Endothelial cell of umbilical vein (primary cell): ENCODE measurements around the gene NXPH4. TPM values are rescaled to one million over a fixed set of nuclear protein-coding genes. Genes with fewer than 3 reads are reported as not detected.

Source experiments
- BruUV-seq: library from RNA; stranded (reverse); fragments of 400-500 nt; replicated peaks from 2 replicates; lab custom pipeline; 2021; lab: Mats Ljungman, UMichigan
- CTCF ChIA-PET: fragments of 300-600, 350-600 bp; sonication (Branson Sonifier 250); formaldehyde crosslinking; loops from one replicate; lab custom pipeline; 2021; ENCODE audit warnings: antibody characterized with exemption, inconsistent platforms; lab: Charles Lee
- POLR2A ChIA-PET: fragments of 300-600, 350-600 bp; sonication (Branson Sonifier 250); formaldehyde crosslinking; loops from one replicate; lab custom pipeline; 2021; ENCODE audit warnings: antibody characterized with exemption, inconsistent platforms; lab: Charles Lee
- DNase-seq: peaks from one replicate; pipeline ENCODE4 v3.0.0-alpha.2; 2011; ENCODE audit warnings: low read depth, low spot score
- FAIRE-seq: peaks from 2 replicates; lab custom pipeline; 2011; peaks lifted over from hg19 to GRCh38; lab: Jason Lieb, UNC
- H2AFZ ChIP-seq: 2 replicates; pipeline ENCODE4 v1.6.0; 2012; ENCODE audit warnings: low read depth, low read length, control low read depth, inconsistent platforms
- H3K27ac ChIP-seq: 2 replicates; pipeline ENCODE4 v1.5.1; 2011; ENCODE audit warnings: low read depth, mild to moderate bottlenecking, control low read depth, low read length, moderate library complexity; ENCODE audit not compliant: insufficient read depth
- H3K27me3 ChIP-seq, 2 experiments: 2 replicates each; pipeline versions ENCODE4 v1.6.0 to v1.6.1; 2011; ENCODE audit warnings: low read length in 2 of 2, mixed read lengths in 1 of 2; ENCODE audit not compliant: control insufficient read depth in 2 of 2, insufficient read depth in 2 of 2
- H3K36me3 ChIP-seq, 2 experiments: 2 replicates in 1 of 2; 3 replicates in 1 of 2; pipeline ENCODE4 v1.5.1; 2011; ENCODE audit warnings: low read length in 2 of 2, mild to moderate bottlenecking in 1 of 2, moderate library complexity in 1 of 2; ENCODE audit not compliant: control insufficient read depth in 2 of 2, insufficient read depth in 2 of 2; ENCODE audit errors: extremely low read depth in 1 of 2
- H3K4me1 ChIP-seq: 3 replicates; pipeline ENCODE4 v1.5.1; 2011; ENCODE audit warnings: mild to moderate bottlenecking, low read length; ENCODE audit not compliant: control insufficient read depth, insufficient read depth; ENCODE audit errors: extremely low read depth
- H3K4me2 ChIP-seq: 2 replicates; pipeline ENCODE4 v1.6.1; 2011; ENCODE audit warnings: low read length, control low read depth, mixed read lengths; ENCODE audit not compliant: insufficient read depth
- H3K4me3 ChIP-seq, 3 experiments: fragments of 200-600 bp in 1 of 3; sonication (generic), shearing (Covaris generic) in 1 of 3; replicated peaks in 1 of 3; 2 replicates each; pipeline ENCODE4 v1.5.1; 2011 to 2016; ENCODE audit warnings: control low read depth in 3 of 3, low read length in 3 of 3, mild to moderate bottlenecking in 2 of 3, inconsistent platforms in 1 of 3, low read depth in 1 of 3, moderate library complexity in 1 of 3; ENCODE audit not compliant: insufficient read depth in 1 of 3
- H3K79me2 ChIP-seq: 2 replicates; pipeline ENCODE4 v1.6.0; 2012; ENCODE audit warnings: low read length, inconsistent platforms; ENCODE audit not compliant: control insufficient read depth, insufficient read depth
- H3K9ac ChIP-seq: replicated peaks from 2 replicates; pipeline ENCODE3; 2011; ENCODE audit warnings: low read length, control low read depth; ENCODE audit not compliant: insufficient read depth; ENCODE audit errors: extremely low read depth
- H3K9me1 ChIP-seq: replicated peaks from 3 replicates; pipeline ENCODE4 v1.6.0; 2011; ENCODE audit warnings: mild to moderate bottlenecking, low read length; ENCODE audit not compliant: control insufficient read depth, insufficient read depth; ENCODE audit errors: extremely low read depth
- H3K9me3 ChIP-seq: replicated peaks from 2 replicates; pipeline ENCODE4 v1.5.1; 2012; ENCODE audit warnings: low read length, inconsistent platforms; ENCODE audit not compliant: control insufficient read depth, insufficient read depth
- H4K20me1 ChIP-seq: replicated peaks from 2 replicates; pipeline ENCODE3; 2011; ENCODE audit warnings: mild to moderate bottlenecking, low read length; ENCODE audit not compliant: control insufficient read depth, insufficient read depth; ENCODE audit errors: extremely low read depth
- CTCF ChIP-seq, 2 donors: IDR thresholded peaks; 1 replicate in 1 of 2; 2 replicates in 1 of 2; pipeline ENCODE4 v1.5.1; 2011; ENCODE audit warnings: low read length in 2 of 2, mild to moderate bottlenecking in 2 of 2, moderate library complexity in 2 of 2, control low read depth in 1 of 2, inconsistent platforms in 1 of 2, low read depth in 1 of 2; ENCODE audit not compliant: insufficient read depth in 1 of 2; ENCODE audit errors: extremely low read depth in 1 of 2
- EZH2 ChIP-seq: IDR thresholded peaks from 2 replicates; pipeline ENCODE4 v1.6.1; 2012; ENCODE audit warnings: borderline replicate concordance, low read depth, mild to moderate bottlenecking, moderate library complexity, low read length, inconsistent platforms; ENCODE audit not compliant: severe bottlenecking
- FOS ChIP-seq: IDR thresholded peaks from 2 replicates; pipeline ENCODE4 v1.6.1; 2011; ENCODE audit warnings: mild to moderate bottlenecking, low read length, moderate library complexity, borderline replicate concordance; ENCODE audit not compliant: insufficient read depth
- GATA2 ChIP-seq: IDR thresholded peaks from 2 replicates; pipeline ENCODE4 v1.7.0; 2011; ENCODE audit warnings: low read depth, mild to moderate bottlenecking, moderate library complexity, mixed read lengths, low read length; ENCODE audit not compliant: insufficient read length, insufficient read depth
- JUN ChIP-seq: IDR thresholded peaks from 2 replicates; pipeline ENCODE4 v1.6.1; 2011; ENCODE audit warnings: borderline replicate concordance, low read depth; ENCODE audit not compliant: insufficient read length, insufficient read depth
- MAX ChIP-seq: IDR thresholded peaks from 2 replicates; pipeline ENCODE4 v1.6.1; 2011; ENCODE audit not compliant: insufficient read depth, insufficient read length
- MYC ChIP-seq: IDR thresholded peaks from one replicate; pipeline ENCODE4 v1.6.1; 2011; ENCODE audit warnings: mild to moderate bottlenecking, low read depth, low read length
- POLR2A ChIP-seq: IDR thresholded peaks from 2 replicates; pipeline ENCODE4 v1.6.1; 2012; ENCODE audit warnings: low read depth, mild to moderate bottlenecking, control low read depth, low read length
- POLR2AphosphoS5 ChIP-seq: IDR thresholded peaks from 2 replicates; pipeline ENCODE4 v1.6.1; 2012; ENCODE audit warnings: low read depth, mild to moderate bottlenecking, control low read depth, low read length, moderate library complexity; ENCODE audit not compliant: insufficient read depth
- dilution Hi-C: fragments of 300-500 bp; cut with MboI; formaldehyde crosslinking; loops from one replicate; pipeline ENCODE4 v1.15.0; 2019; ENCODE audit warnings: low sequenced_read_pairs; ENCODE audit not compliant: extremely low pct_ligation_motif_present
- intact Hi-C: fragments of 100-400 bp; cut with micrococcal nuclease; formaldehyde crosslinking; loops from one replicate; pipeline ENCODE4 v1.10.0; 2022
- polyA plus RNA-seq, 4 experiments: library from polyadenylated mRNA; depleted of rRNA in 3 of 4; stranded (reverse) in 3 of 4; unstranded in 1 of 4; fragments of >200 nt; gene quantifications; 2 replicates each; pipeline versions ENCODE4 v1.2.1 to v1.2.3, GENCODE V29; 2011 to 2012; ENCODE audit warnings: missing spikeins in 1 of 4
- total RNA-seq: library from RNA; stranded (reverse); gene quantifications from 2 replicates; pipeline ENCODE4 v1.2.3, GENCODE V29; 2021

Gene NXPH4
- total and polyA plus RNA-seq, 2 donors (not counting 3 experiments of a cell fraction or from before 2014, with no cell fraction given): 0.07 TPM; not detected in 1

- intact Hi-C loops: no loop called here
- H4K20me1 ChIP-seq: no peaks in the 10 kb centered on the region
- H3K4me2 ChIP-seq: no peak overlapping the region
- BruUV-seq: no TSS peak
- H3K27me3 ChIP-seq: peaks cover 0 to 1% of the 10 kb centered on the region in 2 experiments
- no peak overlapping the region for H3K9ac ChIP-seq
- POLR2A ChIA-PET: no interaction called here
- no peak overlapping the region for H3K27ac ChIP-seq
- DNase-seq (no peak), FAIRE-seq (no peak)
- H3K79me2 ChIP-seq: no peaks in the 10 kb centered on the region
- H3K4me3 ChIP-seq: no peak overlapping the region
- no peaks in the 10 kb centered on the region for H3K36me3 ChIP-seq
- no peak overlapping the region for H2AFZ ChIP-seq
- no peaks in the 10 kb centered on the region for H3K9me3 ChIP-seq
- TF ChIP-seq CTCF (IDR thresholded peaks at IDR 0.05; ENCODE audit: extremely low read depth in 1 of 2, insufficient read depth in 1 of 2, low read depth in 1 of 2, low read length in 2 of 2) (no peak), GATA2 (no peak), EZH2 (no peak), POLR2AphosphoS5 (no peak), POLR2A (no peak), MYC (no peak), FOS (no peak), MAX (no peak), JUN (no peak)
- no peaks in the 10 kb centered on the region for H3K9me1 ChIP-seq
- H3K4me1 ChIP-seq: no peaks in the 10 kb centered on the region
- CTCF ChIA-PET: interaction anchor here (0.6 to 5.1 kb wide), 7 partner anchors 8 to 202 kb away, joined by 3 to 26 read pairs (median 4); partner anchors contain the start of gene SHMT2
- dilution Hi-C loops: no loop called here
These were observed 33.9 kb downstream of the NXPH4 start for GRCh38 chr12:57250541-57250940.
